Keratinocyte (primary cell): ENCODE measurements around the gene SEMA4A. TPM values are rescaled to one million over a fixed set of nuclear protein-coding genes. Genes with fewer than 3 reads are reported as not detected.

ENCODE experiments used
- DNase-seq: peaks from one replicate; pipeline ENCODE4 v3.0.0-alpha.2; 2011; ENCODE audit warnings: low read depth, missing footprints, low spot score
- FAIRE-seq: peaks from 2 replicates; lab custom pipeline; 2011; peaks lifted over from hg19 to GRCh38; lab: Jason Lieb, UNC
- H2AFZ ChIP-seq: 2 replicates; pipeline ENCODE4 v1.6.0; 2012; ENCODE audit warnings: low read length, control low read depth, inconsistent platforms; ENCODE audit not compliant: control insufficient read depth
- H3K27ac ChIP-seq: 2 replicates; pipeline ENCODE4 v1.5.1; 2011; ENCODE audit warnings: low read length; ENCODE audit not compliant: control insufficient read depth, insufficient read depth
- H3K27me3 ChIP-seq: 3 replicates; pipeline ENCODE4 v1.6.0; 2011; ENCODE audit warnings: low read length; ENCODE audit not compliant: control insufficient read depth, insufficient read depth; ENCODE audit errors: extremely low read depth
- H3K36me3 ChIP-seq, 2 experiments: 2 replicates in 1 of 2; 3 replicates in 1 of 2; pipeline ENCODE4 v1.5.1; 2011; ENCODE audit warnings: low read length in 2 of 2, mild to moderate bottlenecking in 1 of 2; ENCODE audit not compliant: control insufficient read depth in 2 of 2, insufficient read depth in 2 of 2; ENCODE audit errors: extremely low read depth in 1 of 2
- H3K4me1 ChIP-seq: 3 replicates; pipeline ENCODE4 v1.5.1; 2011; ENCODE audit warnings: low read length; ENCODE audit not compliant: control insufficient read depth, insufficient read depth; ENCODE audit errors: extremely low read depth
- H3K4me2 ChIP-seq: 3 replicates; pipeline ENCODE4 v1.6.0; 2011; ENCODE audit warnings: low read depth, low read length; ENCODE audit not compliant: control insufficient read depth, insufficient read depth; ENCODE audit errors: extremely low read depth
- H3K4me3 ChIP-seq, 3 experiments: fragments of 200-600 bp in 1 of 3; sonication (generic) in 1 of 3; 2 replicates in 2 of 3; 3 replicates in 1 of 3; pipeline ENCODE4 v1.5.1; 2011 to 2016; ENCODE audit warnings: low read length in 3 of 3, mild to moderate bottlenecking in 3 of 3, control low read depth in 2 of 3, inconsistent platforms in 1 of 3, low read depth in 1 of 3, mixed read lengths in 1 of 3, mixed run types in 1 of 3, moderate library complexity in 1 of 3; ENCODE audit not compliant: control insufficient read depth in 2 of 3, insufficient read depth in 2 of 3; ENCODE audit errors: extremely low read depth in 1 of 3
- H3K79me2 ChIP-seq: 2 replicates; pipeline ENCODE4 v1.6.0; 2012; ENCODE audit warnings: low read length; ENCODE audit not compliant: control insufficient read depth, insufficient read depth
- H3K9ac ChIP-seq: 3 replicates; pipeline ENCODE4 v1.6.0; 2011; ENCODE audit warnings: low read length; ENCODE audit not compliant: control insufficient read depth, insufficient read depth; ENCODE audit errors: extremely low read depth
- H3K9me1 ChIP-seq: 3 replicates; pipeline ENCODE4 v1.6.0; 2011; ENCODE audit warnings: low read length; ENCODE audit not compliant: control insufficient read depth, insufficient read depth; ENCODE audit errors: extremely low read depth
- H3K9me3 ChIP-seq: 2 replicates; pipeline ENCODE4 v1.5.1; 2012; ENCODE audit warnings: low read depth, low read length; ENCODE audit not compliant: control insufficient read depth
- H4K20me1 ChIP-seq: 3 replicates; pipeline ENCODE4 v1.6.0; 2011; ENCODE audit warnings: low read length; ENCODE audit not compliant: control insufficient read depth, insufficient read depth; ENCODE audit errors: extremely low read depth
- EZH2 ChIP-seq: IDR thresholded peaks from one replicate; pipeline ENCODE4 v1.6.1; 2012; ENCODE audit warnings: inconsistent platforms, mild to moderate bottlenecking, low read length, moderate library complexity
- dilution Hi-C: fragments of 300-500 bp; cut with MboI; formaldehyde crosslinking; loops from one replicate; pipeline ENCODE4 v1.7.0; 2020; ENCODE audit warnings: low sequenced_read_pairs; ENCODE audit not compliant: extremely low pct_ligation_motif_present
- polyA plus RNA-seq, 5 experiments: library from polyadenylated mRNA; depleted of rRNA in 3 of 5; stranded (reverse) in 3 of 5; stranded (forward) in 1 of 5; unstranded in 1 of 5; fragments of >200 nt; gene quantifications; 1 replicate in 1 of 5; 2 replicates in 3 of 5; 3 replicates in 1 of 5; pipeline versions ENCODE4 v1.2.1 to v1.2.3, GENCODE V29; 2011 to 2012; ENCODE audit warnings: missing spikeins in 2 of 5, low read depth in 1 of 5, low replicate concordance in 1 of 5
- TF ChIP-seq, protein P1 (sequence below), 3 experiments: IDR thresholded peaks in 1 of 3; conservative IDR thresholded peaks in 1 of 3; optimal IDR thresholded peaks in 1 of 3; 2 replicates in 2 of 3; 3 replicates in 1 of 3; pipeline versions ENCODE3 to v1.5.1; 2011; ENCODE audit warnings: low read length in 3 of 3, mild to moderate bottlenecking in 3 of 3, moderate library complexity in 2 of 3, control low read depth in 1 of 3, inconsistent platforms in 1 of 3; ENCODE audit not compliant: insufficient read depth in 2 of 3; ENCODE audit errors: extremely low read depth in 1 of 3

The SEMA4A gene
- polyA plus RNA-seq, 1 donor (not counting 4 experiments of a cell fraction or from before 2014, with no cell fraction given): 7.9 TPM

DNA sequence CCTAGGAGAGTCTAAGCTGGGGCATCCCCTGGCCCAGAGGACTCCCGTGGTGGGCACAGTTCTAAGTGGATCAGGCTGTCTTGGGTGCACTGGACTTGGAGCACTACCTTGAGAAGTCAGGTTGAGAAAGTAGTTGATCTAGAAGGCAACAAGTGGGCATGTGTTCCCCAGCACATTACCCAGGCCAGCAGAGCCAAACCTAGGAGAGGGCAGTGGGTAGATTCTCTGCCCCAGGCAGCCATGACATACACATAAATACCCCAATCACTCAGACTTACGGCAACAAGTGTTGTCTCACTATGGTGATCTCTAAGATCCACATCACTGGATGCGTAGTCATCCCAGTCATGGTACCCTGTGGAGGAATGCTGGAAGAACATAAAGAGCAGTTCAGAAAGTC lies 57.9 kb downstream of the SEMA4A start:
- no peaks in the 10 kb centered on the region for H4K20me1 ChIP-seq
- no peak for DNase-seq
- TF ChIP-seq EZH2: no peak
- dilution Hi-C loops: no loop called here
- no peak overlapping the region for H2AFZ ChIP-seq
- no peak overlapping the region for H3K4me2 ChIP-seq
- no peaks in the 10 kb centered on the region for H3K9me1 ChIP-seq
- H3K4me3 ChIP-seq: no peak overlapping the region
- H3K27ac ChIP-seq: no peak overlapping the region
- peaks cover 13 to 25% of the 10 kb centered on the region in 2 experiments for H3K36me3 ChIP-seq
- H3K9me3 ChIP-seq: no peaks in the 10 kb centered on the region
- no peaks in the 10 kb centered on the region for H3K27me3 ChIP-seq
- H3K9ac ChIP-seq: no peak overlapping the region
- peaks cover 8% of the 10 kb centered on the region for H3K79me2 ChIP-seq
- no peak for FAIRE-seq
- H3K4me1 ChIP-seq: peaks cover 16% of the 10 kb centered on the region

DNA sequence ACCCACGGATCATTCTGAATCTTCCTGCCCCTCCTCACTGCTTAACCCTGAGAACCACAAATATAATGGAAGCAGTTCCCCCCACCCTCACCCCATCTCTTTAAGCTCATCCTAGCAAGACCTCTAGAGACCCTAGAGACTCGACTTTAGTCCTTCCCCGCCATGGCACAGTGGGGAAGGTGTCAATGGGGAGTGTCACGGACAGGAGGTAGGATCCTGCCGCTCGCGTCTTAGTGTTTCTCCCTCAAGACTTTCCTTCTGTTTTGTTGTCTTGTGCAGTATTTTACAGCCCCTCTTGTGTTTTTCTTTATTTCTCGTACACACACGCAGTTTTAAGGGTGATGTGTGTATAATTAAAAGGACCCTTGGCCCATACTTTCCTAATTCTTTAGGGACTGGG lies 58.7 kb downstream of the SEMA4A start:
- Histone ChIP-seq H4K20me1 (no peaks in the 10 kb centered on the region), H3K9me1 (no peaks in the 10 kb centered on the region), H3K4me1 (peaks cover 16% of the 10 kb centered on the region), H3K4me2 (peak overlapping the region; percentile 96), H3K36me3 (peaks cover 11 to 21% of the 10 kb centered on the region in 2 experiments), H3K79me2 (peaks cover 6% of the 10 kb centered on the region), H3K27ac (peak overlapping the region; percentile 97), H3K4me3 (peak overlapping the region in 2 of 3 experiments; percentile 87 to 90), H3K9me3 (no peaks in the 10 kb centered on the region), H3K27me3 (no peaks in the 10 kb centered on the region), H3K9ac (peak overlapping the region; percentile 97), H2AFZ (no peak overlapping the region)
- TF ChIP-seq, protein P1, sequence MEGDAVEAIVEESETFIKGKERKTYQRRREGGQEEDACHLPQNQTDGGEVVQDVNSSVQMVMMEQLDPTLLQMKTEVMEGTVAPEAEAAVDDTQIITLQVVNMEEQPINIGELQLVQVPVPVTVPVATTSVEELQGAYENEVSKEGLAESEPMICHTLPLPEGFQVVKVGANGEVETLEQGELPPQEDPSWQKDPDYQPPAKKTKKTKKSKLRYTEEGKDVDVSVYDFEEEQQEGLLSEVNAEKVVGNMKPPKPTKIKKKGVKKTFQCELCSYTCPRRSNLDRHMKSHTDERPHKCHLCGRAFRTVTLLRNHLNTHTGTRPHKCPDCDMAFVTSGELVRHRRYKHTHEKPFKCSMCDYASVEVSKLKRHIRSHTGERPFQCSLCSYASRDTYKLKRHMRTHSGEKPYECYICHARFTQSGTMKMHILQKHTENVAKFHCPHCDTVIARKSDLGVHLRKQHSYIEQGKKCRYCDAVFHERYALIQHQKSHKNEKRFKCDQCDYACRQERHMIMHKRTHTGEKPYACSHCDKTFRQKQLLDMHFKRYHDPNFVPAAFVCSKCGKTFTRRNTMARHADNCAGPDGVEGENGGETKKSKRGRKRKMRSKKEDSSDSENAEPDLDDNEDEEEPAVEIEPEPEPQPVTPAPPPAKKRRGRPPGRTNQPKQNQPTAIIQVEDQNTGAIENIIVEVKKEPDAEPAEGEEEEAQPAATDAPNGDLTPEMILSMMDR (optimal IDR thresholded peaks at IDR 0.05 in 1 of 3, IDR thresholded peaks at IDR 0.05 in 1 of 3, conservative IDR thresholded peaks at IDR 0.05 in 1 of 3; ENCODE audit: extremely low read depth in 1 of 3, insufficient read depth in 2 of 3, low read length in 3 of 3): no peak
- no peak for TF ChIP-seq EZH2
- dilution Hi-C loops: no loop called here
- FAIRE-seq: no peak
- DNase-seq: no peak
